Measurements from ENCODE around the gene GBGT1.

- TF ChIP-seq CTCF (IDR thresholded peaks at IDR 0.05) (no peak), POLR2A (IDR thresholded peaks at IDR 0.05) (no peak)
Measured at GRCh38 chr9:133207540-133208170, 43.9 kb upstream of the GBGT1 start.

Measured in stomach (tissue), 4 donors.